Ovary (tissue), 9 donors: ENCODE measurements around the gene ZNF571. TPM values are rescaled to one million over a fixed set of nuclear protein-coding genes. Genes with fewer than 3 reads are reported as not detected.

ENCODE experiments used
- DNase-seq, 5 donors: peaks; one replicate each; pipeline ENCODE4 v3.0.0-alpha.2; 2019 to 2020
- H3K27ac ChIP-seq, 2 donors: fragments of 200-600 bp; one replicate each; pipeline versions ENCODE4 v1.5.1 to v1.8.0; 2019 to 2022
- H3K27me3 ChIP-seq: fragments of 200-600 bp; one replicate; pipeline ENCODE4 v1.8.0; 2022
- H3K36me3 ChIP-seq: fragments of 200-600 bp; sonication (generic); one replicate; pipeline ENCODE4 v1.5.1; 2019
- H3K4me1 ChIP-seq: one replicate; pipeline ENCODE4 v1.8.1; 2013; ENCODE audit warnings: mild to moderate bottlenecking, moderate library complexity; ENCODE audit not compliant: insufficient read depth
- H3K4me3 ChIP-seq: fragments of 200-600 bp; sonication (generic); one replicate; pipeline ENCODE4 v1.5.1; 2017
- H3K9me3 ChIP-seq, 2 donors: fragments of 200-600 bp in 1 of 2; sonication (generic) in 1 of 2; one replicate each; pipeline versions ENCODE4 v1.5.1 to v1.8.1; 2013 to 2019; ENCODE audit warnings: mild to moderate bottlenecking in 1 of 2, moderate library complexity in 1 of 2
- CTCF ChIP-seq, 3 donors: fragments of 450-650 bp in 2 of 3; fragments of 200-600 bp in 1 of 3; IDR thresholded peaks; one replicate each; pipeline versions ENCODE4 v1.5.1 to v1.8.0; 2016 to 2022; ENCODE audit warnings: antibody characterized with exemption in 3 of 3, mild to moderate bottlenecking in 1 of 3
- EP300 ChIP-seq: sonication (generic); formaldehyde crosslinking; IDR thresholded peaks from one replicate; pipeline ENCODE4 v1.6.1; 2017; ENCODE audit warnings: antibody characterized with exemption
- POLR2A ChIP-seq: fragments of 450-650 bp; IDR thresholded peaks from one replicate; pipeline ENCODE4 v1.6.1; 2017; ENCODE audit warnings: antibody characterized with exemption, mild to moderate bottlenecking, moderate library complexity
- WGBS, 3 donors: extraction: QIAGEN DNeasy Blood & Tissue Kit in 1 of 3; methylation state at CpG; one replicate each; pipeline versions ENCODE4 v1.1.5 to v1.1.7; 2013 to 2017; 5-methylcytosine and 5-hydroxymethylcytosine counted together
- intact Hi-C, 4 donors: fragments of 100-400 bp; cut with DNase I; formaldehyde crosslinking; loops; one replicate each; pipeline versions ENCODE4 v1.11.0 to v1.15.1; 2022 to 2023
- polyA plus RNA-seq, 2 donors: library from polyadenylated mRNA; stranded (reverse); fragments of 200-250 nt in 1 of 2; fragments of 350-450 nt in 1 of 2; fragmentation: Illumina TruSeq in 1 of 2; extraction: RNeasy Lipid Tissue Mini Kit (QIAGEN cat#74804) in 1 of 2; gene quantifications; one replicate each; pipeline ENCODE4 v1.2.3, GENCODE V29; 2013 to 2014
- total RNA-seq, 7 donors: library from RNA; depleted of rRNA in 2 of 7; stranded (reverse); fragments of >200 nt in 2 of 7; fragmentation: NEBNext Ultra II Directional in 3 of 7; extraction: Animal tissue kit (Norgen Biotek cat#: 25700) in 3 of 7; gene quantifications; one replicate each; pipeline versions ENCODE4 v1.1.0 to v1.2.4, GENCODE V29; 2016 to 2023
- donor health status: DM: no; HTN: no; CAD: no; lungs with moderate emphysema.
- donor health status: DM: no; HTN: no; CAD: no.
- donor health status: Bipolar disorder and iron deficiency.
- donor health status: DM: yes; HTN: yes; CAD: no.
- donor health status: DM: no; HTN: no; CAD: no.
- donor health status: DM: yes; HTN: yes; CAD: no.

ZNF571 gene
- total and polyA plus RNA-seq, 9 donors: 4.5 to 16.8 (median 8.6) TPM

GRCh38 chr19:37583340-37583739 lies 11.3 kb downstream of the ZNF571 start:
- H3K4me1 ChIP-seq: no peaks in the 10 kb centered on the region
- WGBS, 3 donors: 61 to 70% (median 68%) methylated on average over 2 of the region's 2 CpGs
- H3K27me3 ChIP-seq: no peaks in the 10 kb centered on the region
- intact Hi-C loops: loop anchor here in 1 of 4 donors (5.0 kb wide), 1 partner anchor 64 kb away; no protein-coding TSS in a partner anchor
- no peak for DNase-seq
- TF ChIP-seq POLR2A (no peak), EP300 (no peak), CTCF (IDR thresholded peaks at IDR 0.05) (no peak)
- no peaks in the 10 kb centered on the region for H3K36me3 ChIP-seq
- H3K9me3 ChIP-seq: peaks cover 10 to 77% of the 10 kb centered on the region in 2 donors
- no peak overlapping the region for H3K4me3 ChIP-seq
- no peak overlapping the region for H3K27ac ChIP-seq

- H3K4me1 ChIP-seq: no peaks in the 10 kb centered on the region
- H3K27ac ChIP-seq: no peak overlapping the region
- intact Hi-C loops: no loop called here
- H3K4me3 ChIP-seq: no peak overlapping the region
- H3K36me3 ChIP-seq: no peaks in the 10 kb centered on the region
- no peak for TF ChIP-seq EP300
- no peak for TF ChIP-seq CTCF (IDR thresholded peaks at IDR 0.05)
- no peak for TF ChIP-seq POLR2A
- peaks cover 17 to 32% of the 10 kb centered on the region in 2 donors for H3K9me3 ChIP-seq
- no peaks in the 10 kb centered on the region for H3K27me3 ChIP-seq
- DNase-seq: no peak
These were observed 22.4 kb downstream of the ZNF571 start for GRCh38 chr19:37572203-37572602.

- Histone ChIP-seq H3K4me1 (no peaks in the 10 kb centered on the region), H3K9me3 (peaks cover 17 to 55% of the 10 kb centered on the region in 2 donors), H3K36me3 (no peaks in the 10 kb centered on the region), H3K4me3 (no peak overlapping the region), H3K27ac (no peak overlapping the region), H3K27me3 (no peaks in the 10 kb centered on the region)
- TF ChIP-seq POLR2A (no peak), EP300 (no peak), CTCF (IDR thresholded peaks at IDR 0.05) (no peak)
- intact Hi-C loops: loop anchor here in 1 of 4 donors (2.0 kb wide), 1 partner anchor 17 kb away; no protein-coding TSS in a partner anchor
- DNase-seq: no peak
These were observed 29.3 kb downstream of the ZNF571 start for GRCh38 chr19:37565370-37565669.

GRCh38 chr19:37564624-37565369 lies 29.8 kb downstream of the ZNF571 start:
- no peak overlapping the region for H3K4me3 ChIP-seq
- H3K36me3 ChIP-seq: no peaks in the 10 kb centered on the region
- intact Hi-C loops: loop anchor here in 1 of 4 donors (2.0 kb wide), 1 partner anchor 16 kb away; no protein-coding TSS in a partner anchor
- 95 to 98% (median 97%) methylated on average over 7 of the region's 7 CpGs for WGBS, 3 donors
- H3K27me3 ChIP-seq: no peaks in the 10 kb centered on the region
- no peaks in the 10 kb centered on the region for H3K4me1 ChIP-seq
- DNase-seq: no peak
- peaks cover 17 to 52% of the 10 kb centered on the region in 2 donors for H3K9me3 ChIP-seq
- TF ChIP-seq CTCF (IDR thresholded peaks at IDR 0.05) (no peak), EP300 (no peak), POLR2A (no peak)
- H3K27ac ChIP-seq: no peak overlapping the region
